Keratinocyte (primary cell): ENCODE results near the gene WNT16. TPM values are rescaled to one million over a fixed set of nuclear protein-coding genes. Genes with fewer than 3 reads are reported as not detected.

ENCODE experiments used
- DNase-seq: peaks from one replicate; pipeline ENCODE4 v3.0.0-alpha.2; 2011; ENCODE audit warnings: low read depth, missing footprints, low spot score
- FAIRE-seq: peaks from 2 replicates; lab custom pipeline; 2011; peaks lifted over from hg19 to GRCh38; lab: Jason Lieb, UNC
- H2AFZ ChIP-seq: 2 replicates; pipeline ENCODE4 v1.6.0; 2012; ENCODE audit warnings: low read length, control low read depth, inconsistent platforms; ENCODE audit not compliant: control insufficient read depth
- H3K27ac ChIP-seq: 2 replicates; pipeline ENCODE4 v1.5.1; 2011; ENCODE audit warnings: low read length; ENCODE audit not compliant: control insufficient read depth, insufficient read depth
- H3K27me3 ChIP-seq: 3 replicates; pipeline ENCODE4 v1.6.0; 2011; ENCODE audit warnings: low read length; ENCODE audit not compliant: control insufficient read depth, insufficient read depth; ENCODE audit errors: extremely low read depth
- H3K36me3 ChIP-seq, 2 experiments: 2 replicates in 1 of 2; 3 replicates in 1 of 2; pipeline ENCODE4 v1.5.1; 2011; ENCODE audit warnings: low read length in 2 of 2, mild to moderate bottlenecking in 1 of 2; ENCODE audit not compliant: control insufficient read depth in 2 of 2, insufficient read depth in 2 of 2; ENCODE audit errors: extremely low read depth in 1 of 2
- H3K4me1 ChIP-seq: 3 replicates; pipeline ENCODE4 v1.5.1; 2011; ENCODE audit warnings: low read length; ENCODE audit not compliant: control insufficient read depth, insufficient read depth; ENCODE audit errors: extremely low read depth
- H3K4me2 ChIP-seq: 3 replicates; pipeline ENCODE4 v1.6.0; 2011; ENCODE audit warnings: low read depth, low read length; ENCODE audit not compliant: control insufficient read depth, insufficient read depth; ENCODE audit errors: extremely low read depth
- H3K4me3 ChIP-seq, 3 experiments: fragments of 200-600 bp in 1 of 3; sonication (generic) in 1 of 3; 2 replicates in 2 of 3; 3 replicates in 1 of 3; pipeline ENCODE4 v1.5.1; 2011 to 2016; ENCODE audit warnings: low read length in 3 of 3, mild to moderate bottlenecking in 3 of 3, control low read depth in 2 of 3, inconsistent platforms in 1 of 3, low read depth in 1 of 3, mixed read lengths in 1 of 3, mixed run types in 1 of 3, moderate library complexity in 1 of 3; ENCODE audit not compliant: control insufficient read depth in 2 of 3, insufficient read depth in 2 of 3; ENCODE audit errors: extremely low read depth in 1 of 3
- H3K79me2 ChIP-seq: 2 replicates; pipeline ENCODE4 v1.6.0; 2012; ENCODE audit warnings: low read length; ENCODE audit not compliant: control insufficient read depth, insufficient read depth
- H3K9ac ChIP-seq: 3 replicates; pipeline ENCODE4 v1.6.0; 2011; ENCODE audit warnings: low read length; ENCODE audit not compliant: control insufficient read depth, insufficient read depth; ENCODE audit errors: extremely low read depth
- H3K9me1 ChIP-seq: 3 replicates; pipeline ENCODE4 v1.6.0; 2011; ENCODE audit warnings: low read length; ENCODE audit not compliant: control insufficient read depth, insufficient read depth; ENCODE audit errors: extremely low read depth
- H3K9me3 ChIP-seq: 2 replicates; pipeline ENCODE4 v1.5.1; 2012; ENCODE audit warnings: low read depth, low read length; ENCODE audit not compliant: control insufficient read depth
- H4K20me1 ChIP-seq: 3 replicates; pipeline ENCODE4 v1.6.0; 2011; ENCODE audit warnings: low read length; ENCODE audit not compliant: control insufficient read depth, insufficient read depth; ENCODE audit errors: extremely low read depth
- EZH2 ChIP-seq: IDR thresholded peaks from one replicate; pipeline ENCODE4 v1.6.1; 2012; ENCODE audit warnings: inconsistent platforms, mild to moderate bottlenecking, low read length, moderate library complexity
- dilution Hi-C: fragments of 300-500 bp; cut with MboI; formaldehyde crosslinking; loops from one replicate; pipeline ENCODE4 v1.7.0; 2020; ENCODE audit warnings: low sequenced_read_pairs; ENCODE audit not compliant: extremely low pct_ligation_motif_present
- polyA plus RNA-seq, 5 experiments: library from polyadenylated mRNA; depleted of rRNA in 3 of 5; stranded (reverse) in 3 of 5; stranded (forward) in 1 of 5; unstranded in 1 of 5; fragments of >200 nt; gene quantifications; 1 replicate in 1 of 5; 2 replicates in 3 of 5; 3 replicates in 1 of 5; pipeline versions ENCODE4 v1.2.1 to v1.2.3, GENCODE V29; 2011 to 2012; ENCODE audit warnings: missing spikeins in 2 of 5, low read depth in 1 of 5, low replicate concordance in 1 of 5
- TF ChIP-seq, protein P1 (sequence below), 3 experiments: IDR thresholded peaks in 1 of 3; conservative IDR thresholded peaks in 1 of 3; optimal IDR thresholded peaks in 1 of 3; 2 replicates in 2 of 3; 3 replicates in 1 of 3; pipeline versions ENCODE3 to v1.5.1; 2011; ENCODE audit warnings: low read length in 3 of 3, mild to moderate bottlenecking in 3 of 3, moderate library complexity in 2 of 3, control low read depth in 1 of 3, inconsistent platforms in 1 of 3; ENCODE audit not compliant: insufficient read depth in 2 of 3; ENCODE audit errors: extremely low read depth in 1 of 3

Gene WNT16
- polyA plus RNA-seq, 1 donor (not counting 4 experiments of a cell fraction or from before 2014, with no cell fraction given) = not detected

DNA sequence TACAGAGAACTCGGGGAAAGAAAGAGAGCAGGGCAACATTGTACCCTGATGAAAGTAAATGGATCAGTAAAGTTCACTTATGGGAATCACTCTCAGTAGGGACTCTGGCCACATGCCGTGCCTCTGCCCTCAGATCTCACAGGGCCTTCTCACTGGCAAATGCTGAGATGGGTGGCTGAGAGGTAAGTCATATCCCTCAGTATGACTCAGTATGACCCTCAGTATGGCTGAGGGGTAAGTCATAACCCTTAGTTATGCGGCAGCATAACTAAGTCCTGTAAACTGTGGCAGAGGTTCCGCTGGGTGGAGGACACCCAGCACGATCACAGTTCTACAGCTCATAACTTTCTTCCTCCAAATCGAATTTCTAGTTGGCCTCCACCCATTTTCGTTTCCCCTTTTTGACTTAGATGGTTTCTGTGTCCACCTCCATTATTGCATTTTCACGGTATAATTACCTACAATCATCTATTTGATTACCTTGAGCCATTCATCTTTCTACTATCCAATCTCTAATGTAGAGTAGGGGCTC lies 26.5 kb upstream of the WNT16 start:
- H3K27ac ChIP-seq = peak overlapping the region; percentile 66
- H3K9me1 ChIP-seq = no peaks in the 10 kb centered on the region
- H3K4me3 ChIP-seq = no peak overlapping the region
- FAIRE-seq = peak; percentile 91
- H3K27me3 ChIP-seq = no peaks in the 10 kb centered on the region
- TF ChIP-seq, protein P1, sequence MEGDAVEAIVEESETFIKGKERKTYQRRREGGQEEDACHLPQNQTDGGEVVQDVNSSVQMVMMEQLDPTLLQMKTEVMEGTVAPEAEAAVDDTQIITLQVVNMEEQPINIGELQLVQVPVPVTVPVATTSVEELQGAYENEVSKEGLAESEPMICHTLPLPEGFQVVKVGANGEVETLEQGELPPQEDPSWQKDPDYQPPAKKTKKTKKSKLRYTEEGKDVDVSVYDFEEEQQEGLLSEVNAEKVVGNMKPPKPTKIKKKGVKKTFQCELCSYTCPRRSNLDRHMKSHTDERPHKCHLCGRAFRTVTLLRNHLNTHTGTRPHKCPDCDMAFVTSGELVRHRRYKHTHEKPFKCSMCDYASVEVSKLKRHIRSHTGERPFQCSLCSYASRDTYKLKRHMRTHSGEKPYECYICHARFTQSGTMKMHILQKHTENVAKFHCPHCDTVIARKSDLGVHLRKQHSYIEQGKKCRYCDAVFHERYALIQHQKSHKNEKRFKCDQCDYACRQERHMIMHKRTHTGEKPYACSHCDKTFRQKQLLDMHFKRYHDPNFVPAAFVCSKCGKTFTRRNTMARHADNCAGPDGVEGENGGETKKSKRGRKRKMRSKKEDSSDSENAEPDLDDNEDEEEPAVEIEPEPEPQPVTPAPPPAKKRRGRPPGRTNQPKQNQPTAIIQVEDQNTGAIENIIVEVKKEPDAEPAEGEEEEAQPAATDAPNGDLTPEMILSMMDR (optimal IDR thresholded peaks at IDR 0.05 in 1 of 3, IDR thresholded peaks at IDR 0.05 in 1 of 3, conservative IDR thresholded peaks at IDR 0.05 in 1 of 3; ENCODE audit: extremely low read depth in 1 of 3, insufficient read depth in 2 of 3, low read length in 3 of 3) = no peak
- TF ChIP-seq EZH2 = no peak
- no peaks in the 10 kb centered on the region for H3K9me3 ChIP-seq
- H2AFZ ChIP-seq = peak overlapping the region; percentile 23
- dilution Hi-C loops = no loop called here
- H3K9ac ChIP-seq = no peak overlapping the region
- no peaks in the 10 kb centered on the region for H4K20me1 ChIP-seq
- DNase-seq = no peak
- H3K4me2 ChIP-seq = peak overlapping the region; percentile 0
- H3K36me3 ChIP-seq = no peaks in the 10 kb centered on the region
- peaks cover 41% of the 10 kb centered on the region for H3K4me1 ChIP-seq
- H3K79me2 ChIP-seq = no peaks in the 10 kb centered on the region

DNA sequence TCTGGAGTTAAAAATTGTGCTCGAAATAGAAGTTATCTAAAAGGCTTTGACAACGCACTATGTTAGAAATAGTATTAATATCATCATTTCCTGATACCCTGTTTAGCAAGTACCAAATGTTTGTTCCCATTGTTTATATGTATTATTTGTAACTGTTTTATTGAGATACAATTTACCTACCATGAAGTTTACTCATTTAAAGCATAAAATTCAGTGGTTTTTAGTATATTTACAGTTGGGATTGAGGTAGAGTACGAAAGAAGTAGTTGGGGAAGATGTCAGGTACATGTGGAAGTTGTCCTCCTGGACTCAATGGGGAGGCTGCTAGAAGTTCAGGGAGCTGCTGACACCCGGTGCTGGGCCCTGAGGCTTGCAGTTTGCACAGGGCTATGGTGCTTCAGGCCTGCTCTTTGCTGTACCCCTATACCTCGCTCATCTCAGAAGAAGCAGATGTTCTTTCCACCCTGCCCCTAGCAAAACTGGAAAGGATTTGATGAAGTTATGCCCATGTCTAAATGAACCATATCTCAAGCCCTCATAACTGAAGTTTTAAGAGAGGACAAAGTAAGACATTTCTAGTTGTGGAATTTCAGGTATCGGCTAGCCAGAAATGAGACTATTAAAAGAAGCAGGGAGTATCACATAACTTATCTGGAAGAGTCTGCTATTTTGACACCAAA lies 25.2 kb upstream of the WNT16 start:
- Histone ChIP-seq H3K4me1 (peaks cover 40% of the 10 kb centered on the region), H3K9ac (no peak overlapping the region), H3K36me3 (no peaks in the 10 kb centered on the region), H3K9me1 (no peaks in the 10 kb centered on the region), H4K20me1 (no peaks in the 10 kb centered on the region), H3K4me2 (no peak overlapping the region), H3K27me3 (no peaks in the 10 kb centered on the region), H3K79me2 (no peaks in the 10 kb centered on the region), H2AFZ (no peak overlapping the region), H3K4me3 (no peak overlapping the region), H3K9me3 (no peaks in the 10 kb centered on the region), H3K27ac (no peak overlapping the region)
- no peak for FAIRE-seq
- DNase-seq = no peak
- TF ChIP-seq EZH2 = no peak
- TF ChIP-seq, protein P1 (optimal IDR thresholded peaks at IDR 0.05 in 1 of 3, IDR thresholded peaks at IDR 0.05 in 1 of 3, conservative IDR thresholded peaks at IDR 0.05 in 1 of 3; ENCODE audit: extremely low read depth in 1 of 3, insufficient read depth in 2 of 3, low read length in 3 of 3) = peak in 2 of 3 experiments; percentile 23 to 50
- dilution Hi-C loops = no loop called here
